ENCODE measurements around the gene AFF2. TPM values are rescaled to one million over a fixed set of nuclear protein-coding genes. Genes with fewer than 3 reads are reported as not detected.

AFF2 gene
- total and polyA plus RNA-seq, 2 donors (not counting 3 experiments of a cell fraction or from before 2014, with no cell fraction given): 0.03 to 0.07 TPM

- Histone ChIP-seq H3K79me2 (ENCODE audit: control insufficient read depth, insufficient read depth, low read length) (no peaks in the 10 kb centered on the region), H3K4me1 (ENCODE audit: control insufficient read depth, extremely low read depth, insufficient read depth, low read length) (no peaks in the 10 kb centered on the region), H3K27me3 (ENCODE audit: control insufficient read depth in 2 of 2, insufficient read depth in 2 of 2, low read length in 2 of 2) (no peaks in the 10 kb centered on the region), H3K27ac (ENCODE audit: insufficient read depth, low read depth, low read length) (no peak overlapping the region), H3K9me1 (replicated peaks; ENCODE audit: control insufficient read depth, extremely low read depth, insufficient read depth, low read length) (no peaks in the 10 kb centered on the region), H3K9ac (replicated peaks; ENCODE audit: extremely low read depth, insufficient read depth, low read length) (no peak overlapping the region), H3K4me2 (ENCODE audit: insufficient read depth, low read length) (no peak overlapping the region), H3K4me3 (replicated peaks in 1 of 3; ENCODE audit: insufficient read depth in 1 of 3, low read depth in 1 of 3, low read length in 3 of 3) (no peak overlapping the region), H3K36me3 (ENCODE audit: control insufficient read depth in 2 of 2, extremely low read depth in 1 of 2, insufficient read depth in 2 of 2, low read length in 2 of 2) (no peaks in the 10 kb centered on the region), H4K20me1 (replicated peaks; ENCODE audit: control insufficient read depth, extremely low read depth, insufficient read depth, low read length) (no peaks in the 10 kb centered on the region), H3K9me3 (replicated peaks; ENCODE audit: control insufficient read depth, insufficient read depth, low read length) (no peaks in the 10 kb centered on the region), H2AFZ (ENCODE audit: low read depth, low read length) (no peak overlapping the region)
- TF ChIP-seq, protein P1, sequence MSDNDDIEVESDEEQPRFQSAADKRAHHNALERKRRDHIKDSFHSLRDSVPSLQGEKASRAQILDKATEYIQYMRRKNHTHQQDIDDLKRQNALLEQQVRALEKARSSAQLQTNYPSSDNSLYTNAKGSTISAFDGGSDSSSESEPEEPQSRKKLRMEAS (IDR thresholded peaks at IDR 0.05; ENCODE audit: insufficient read depth, insufficient read length): no peak
- TF ChIP-seq POLR2A (IDR thresholded peaks at IDR 0.05; ENCODE audit: low read depth, low read length) (no peak), MYC (IDR thresholded peaks at IDR 0.05; ENCODE audit: low read depth, low read length) (no peak), JUN (IDR thresholded peaks at IDR 0.05; ENCODE audit: borderline replicate concordance, insufficient read depth, insufficient read length, low read depth) (no peak), EZH2 (IDR thresholded peaks at IDR 0.05; ENCODE audit: borderline replicate concordance, low read depth, low read length, severe bottlenecking) (no peak), CTCF (IDR thresholded peaks at IDR 0.05; ENCODE audit: extremely low read depth in 1 of 2, insufficient read depth in 1 of 2, low read depth in 1 of 2, low read length in 2 of 2) (no peak), GATA2 (IDR thresholded peaks at IDR 0.05; ENCODE audit: insufficient read depth, insufficient read length, low read depth, low read length) (no peak), POLR2AphosphoS5 (IDR thresholded peaks at IDR 0.05; ENCODE audit: insufficient read depth, low read depth, low read length) (no peak), FOS (IDR thresholded peaks at IDR 0.05; ENCODE audit: borderline replicate concordance, insufficient read depth, low read length) (no peak)
- DNase-seq (ENCODE audit: low read depth, low spot score) (no peak), FAIRE-seq (no peak)
- intact Hi-C loops (cut with micrococcal nuclease): no loop called here
- CTCF ChIA-PET: no interaction called here
- POLR2A ChIA-PET: no interaction called here
- dilution Hi-C loops (cut with MboI; ENCODE audit: extremely low pct_ligation_motif_present, low sequenced_read_pairs): no loop called here
- BruUV-seq (replicated peaks): no TSS peak
These were observed 77.3 kb downstream of the AFF2 start for GRCh38 chrX:148577741-148578140.

Data from endothelial cell of umbilical vein (primary cell).